ENCODE measurements around the gene HDAC9. TPM values are rescaled to one million over a fixed set of nuclear protein-coding genes. Genes with fewer than 3 reads are reported as not detected.
A peak's percentile ranks its signal among the peaks of the same experiment; 100 is the strongest.

Gene HDAC9
- total and polyA plus RNA-seq, 2 experiments from 2014 or later: 32.7 to 101 TPM

DNA sequence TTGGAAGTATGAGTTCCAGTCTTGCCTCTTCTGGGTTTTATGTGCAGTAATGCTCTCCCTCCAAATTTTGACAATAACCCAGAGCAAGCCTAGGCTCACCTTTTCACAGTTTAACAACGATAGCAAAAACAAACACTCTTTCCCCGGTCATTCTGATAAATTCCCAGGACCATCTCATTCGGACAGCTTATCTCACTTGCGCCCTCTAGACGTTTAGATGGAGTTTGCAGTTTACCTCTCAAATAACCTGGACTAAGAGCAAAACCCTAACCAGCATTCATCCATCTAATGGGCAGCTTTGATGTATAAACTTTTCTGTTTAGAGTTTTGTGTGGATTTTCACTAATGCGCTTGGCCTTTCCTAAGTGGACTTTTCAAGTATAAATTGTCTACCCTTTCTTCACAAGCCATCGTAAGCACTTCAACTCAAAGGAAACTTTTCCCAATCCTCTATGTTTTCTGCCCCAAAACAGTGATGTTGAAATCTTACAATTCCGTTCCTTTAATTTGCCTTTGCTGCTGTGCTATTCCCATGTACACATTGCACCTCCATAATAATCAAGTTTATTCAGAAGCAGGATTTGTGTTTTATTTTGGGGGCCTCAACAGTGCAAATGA lies 114.9 kb downstream of the HDAC9 start:
- H3K4me3 ChIP-seq: no peak overlapping the region
- TF ChIP-seq, protein P1, sequence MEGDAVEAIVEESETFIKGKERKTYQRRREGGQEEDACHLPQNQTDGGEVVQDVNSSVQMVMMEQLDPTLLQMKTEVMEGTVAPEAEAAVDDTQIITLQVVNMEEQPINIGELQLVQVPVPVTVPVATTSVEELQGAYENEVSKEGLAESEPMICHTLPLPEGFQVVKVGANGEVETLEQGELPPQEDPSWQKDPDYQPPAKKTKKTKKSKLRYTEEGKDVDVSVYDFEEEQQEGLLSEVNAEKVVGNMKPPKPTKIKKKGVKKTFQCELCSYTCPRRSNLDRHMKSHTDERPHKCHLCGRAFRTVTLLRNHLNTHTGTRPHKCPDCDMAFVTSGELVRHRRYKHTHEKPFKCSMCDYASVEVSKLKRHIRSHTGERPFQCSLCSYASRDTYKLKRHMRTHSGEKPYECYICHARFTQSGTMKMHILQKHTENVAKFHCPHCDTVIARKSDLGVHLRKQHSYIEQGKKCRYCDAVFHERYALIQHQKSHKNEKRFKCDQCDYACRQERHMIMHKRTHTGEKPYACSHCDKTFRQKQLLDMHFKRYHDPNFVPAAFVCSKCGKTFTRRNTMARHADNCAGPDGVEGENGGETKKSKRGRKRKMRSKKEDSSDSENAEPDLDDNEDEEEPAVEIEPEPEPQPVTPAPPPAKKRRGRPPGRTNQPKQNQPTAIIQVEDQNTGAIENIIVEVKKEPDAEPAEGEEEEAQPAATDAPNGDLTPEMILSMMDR (IDR thresholded peaks at IDR 0.05; ENCODE audit: low read depth, low read length): peak; percentile 71

DNA sequence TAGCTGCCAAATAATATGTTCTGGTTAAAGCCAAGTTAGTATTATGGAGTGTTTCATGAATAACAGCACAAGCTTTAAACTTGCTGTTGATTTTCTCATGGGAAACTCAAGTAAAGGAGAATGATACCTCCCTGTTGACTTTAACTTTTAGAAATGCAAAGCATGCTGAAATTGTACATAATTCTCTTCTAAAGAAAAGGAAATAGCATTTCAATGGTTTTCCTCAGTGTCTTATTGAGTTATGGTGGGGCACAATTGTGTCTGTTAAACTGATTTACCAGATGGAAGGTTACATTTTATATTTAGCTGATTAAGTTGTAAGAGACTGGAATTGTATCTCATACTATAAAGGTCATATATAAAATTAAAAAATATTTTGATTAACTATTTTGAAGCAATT lies 119.3 kb downstream of the HDAC9 start:
- no peaks in the 10 kb centered on the region for H3K27me3 ChIP-seq
- no peaks in the 10 kb centered on the region for H3K4me1 ChIP-seq (ENCODE audit: low read depth)
- no peak for DNase-seq (ENCODE audit: low read depth in 1 of 2, low spot score in 1 of 2)
- peaks cover 6% of the 10 kb centered on the region for H3K36me3 ChIP-seq
- TF ChIP-seq, protein P1 (IDR thresholded peaks at IDR 0.05; ENCODE audit: low read depth, low read length): no peak
- no peaks in the 10 kb centered on the region for H3K9me3 ChIP-seq (ENCODE audit: low read depth)
- H3K4me3 ChIP-seq: no peak overlapping the region
- H3K27ac ChIP-seq: no peak overlapping the region

More for the DNA sequence above, 114.9 kb downstream of the HDAC9 start:
- H3K36me3 ChIP-seq: peaks cover 14% of the 10 kb centered on the region
- H3K4me1 ChIP-seq (ENCODE audit: low read depth): no peaks in the 10 kb centered on the region
- peak; percentile 53 to 59 for DNase-seq (ENCODE audit: low read depth in 1 of 2, low spot score in 1 of 2)
- H3K27ac ChIP-seq: no peak overlapping the region
- no peaks in the 10 kb centered on the region for H3K27me3 ChIP-seq
- no peaks in the 10 kb centered on the region for H3K9me3 ChIP-seq (ENCODE audit: low read depth)

DNA sequence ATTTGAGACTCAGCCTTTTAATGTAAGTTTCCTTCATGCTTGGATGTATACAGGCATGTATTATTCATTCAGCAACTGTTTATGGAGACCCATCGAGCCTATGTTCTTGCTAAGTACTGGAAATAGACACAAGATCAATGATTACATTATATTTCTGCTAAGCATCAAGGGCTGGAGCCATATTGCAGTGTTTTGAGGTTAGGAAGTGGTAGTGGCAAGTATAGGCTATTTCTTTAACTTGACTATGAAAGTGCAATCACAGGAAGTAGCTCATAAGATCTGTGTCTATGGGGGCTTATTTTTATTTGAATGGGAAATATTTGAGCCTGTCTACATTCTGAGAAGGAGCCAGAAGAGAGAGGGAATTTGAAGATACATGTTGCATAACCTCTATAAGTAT lies 123.8 kb downstream of the HDAC9 start:
- DNase-seq (ENCODE audit: low read depth in 1 of 2, low spot score in 1 of 2): no peak
- Histone ChIP-seq H3K9me3 (ENCODE audit: low read depth) (no peaks in the 10 kb centered on the region), H3K27me3 (no peaks in the 10 kb centered on the region), H3K4me3 (no peak overlapping the region), H3K36me3 (peaks cover 11% of the 10 kb centered on the region), H3K27ac (no peak overlapping the region), H3K4me1 (ENCODE audit: low read depth) (no peaks in the 10 kb centered on the region)
- TF ChIP-seq, protein P1 (IDR thresholded peaks at IDR 0.05; ENCODE audit: low read depth, low read length): no peak

DNA sequence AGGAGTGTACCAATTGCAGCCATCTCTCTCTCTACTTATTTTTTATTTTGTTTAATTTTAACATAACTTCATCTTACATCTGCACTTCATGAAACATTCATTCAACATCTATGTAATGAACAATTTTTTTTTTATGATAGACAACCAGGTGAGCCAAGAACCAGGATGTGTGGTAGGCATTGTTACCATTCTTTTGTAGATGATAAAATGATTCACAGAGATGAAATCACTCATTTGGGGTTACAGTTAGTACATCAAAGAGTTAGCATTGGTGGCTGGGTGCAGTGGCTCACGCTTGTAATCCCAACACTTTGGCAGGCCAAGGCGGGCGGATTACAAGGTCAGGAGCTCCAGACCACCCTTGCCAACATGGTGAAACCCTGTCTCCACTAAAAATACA lies 127.8 kb downstream of the HDAC9 start:
- no peak for DNase-seq (ENCODE audit: low read depth in 1 of 2, low spot score in 1 of 2)
- H3K9me3 ChIP-seq (ENCODE audit: low read depth): no peaks in the 10 kb centered on the region
- TF ChIP-seq, protein P1 (IDR thresholded peaks at IDR 0.05; ENCODE audit: low read depth, low read length): no peak
- H3K4me3 ChIP-seq: no peak overlapping the region
- no peak overlapping the region for H3K27ac ChIP-seq
- H3K4me1 ChIP-seq (ENCODE audit: low read depth): no peaks in the 10 kb centered on the region
- H3K27me3 ChIP-seq: no peaks in the 10 kb centered on the region
- H3K36me3 ChIP-seq: peaks cover 19% of the 10 kb centered on the region

DNA sequence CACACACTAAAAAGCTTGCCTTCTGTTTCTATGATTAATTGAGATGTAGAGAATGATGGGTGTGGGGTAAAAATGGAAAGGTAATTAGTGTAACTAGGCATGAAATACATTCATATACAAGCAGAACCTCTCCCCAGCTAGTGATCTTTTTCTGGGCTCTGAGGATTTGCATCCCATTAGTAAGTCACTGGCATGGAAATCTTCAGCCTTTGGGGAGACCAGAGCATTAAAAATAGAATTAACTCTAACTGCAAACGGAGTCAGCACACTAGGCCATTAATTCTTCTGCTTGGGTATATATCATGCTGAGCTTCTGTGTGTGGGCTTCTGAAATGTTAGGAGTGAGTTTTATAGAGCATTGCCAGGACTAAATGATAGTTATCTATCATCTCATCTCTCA lies 128.9 kb downstream of the HDAC9 start:
- TF ChIP-seq, protein P1 (IDR thresholded peaks at IDR 0.05; ENCODE audit: low read depth, low read length): no peak
- H3K9me3 ChIP-seq (ENCODE audit: low read depth): no peaks in the 10 kb centered on the region
- no peak for DNase-seq (ENCODE audit: low read depth in 1 of 2, low spot score in 1 of 2)
- no peaks in the 10 kb centered on the region for H3K27me3 ChIP-seq
- H3K4me3 ChIP-seq: no peak overlapping the region
- H3K36me3 ChIP-seq: peaks cover 26% of the 10 kb centered on the region
- H3K27ac ChIP-seq: no peak overlapping the region
- no peaks in the 10 kb centered on the region for H3K4me1 ChIP-seq (ENCODE audit: low read depth)
